Esophagus squamous epithelium (tissue), 5 donors: ENCODE data around the gene PNMA5. TPM values are rescaled to one million over a fixed set of nuclear protein-coding genes. Genes with fewer than 3 reads are reported as not detected.

Experiments
- DNase-seq: peaks from one replicate; lab custom pipeline; 2025; lab: John Stamatoyannopoulos, UW
- H3K27ac ChIP-seq, 4 donors: fragments of 200-600 bp; sonication (generic); one replicate each; pipeline ENCODE4 v1.5.1; 2016 to 2019; ENCODE audit warnings: mild to moderate bottlenecking in 1 of 4
- H3K27me3 ChIP-seq, 4 donors: fragments of 200-600 bp; sonication (generic); 1 replicate in 3 of 4; 2 replicates in 1 of 4; pipeline versions ENCODE4 v1.5.1 to v1.6.0; 2017 to 2021; ENCODE audit warnings: antibody characterized with exemption in 1 of 4
- H3K36me3 ChIP-seq, 3 donors: fragments of 200-600 bp; sonication (generic); one replicate each; pipeline ENCODE4 v1.5.1; 2016 to 2019
- H3K4me1 ChIP-seq, 3 donors: fragments of 200-600 bp; sonication (generic); one replicate each; pipeline ENCODE4 v1.5.1; 2017 to 2019
- H3K4me3 ChIP-seq, 4 donors: fragments of 200-600 bp; sonication (generic); 1 replicate in 3 of 4; 2 replicates in 1 of 4; pipeline ENCODE4 v1.5.1; 2016 to 2019; ENCODE audit warnings: mild to moderate bottlenecking in 2 of 4, moderate library complexity in 1 of 4
- H3K9me3 ChIP-seq, 3 donors: fragments of 200-600 bp; sonication (generic); one replicate each; pipeline ENCODE4 v1.5.1; 2016 to 2019
- CTCF ChIP-seq, 6 experiments: fragments of 450-650 bp in 4 of 6; fragments of 200-600 bp in 2 of 6; sonication (generic) in 2 of 6; IDR thresholded peaks; one replicate each; pipeline ENCODE4 v1.5.1; 2016 to 2019; ENCODE audit warnings: antibody characterized with exemption in 6 of 6, mild to moderate bottlenecking in 4 of 6, moderate library complexity in 4 of 6
- POLR2A ChIP-seq, 4 donors: fragments of 450-650 bp; IDR thresholded peaks; one replicate each; pipeline ENCODE4 v1.6.1; 2017; ENCODE audit warnings: antibody characterized with exemption in 4 of 4, mild to moderate bottlenecking in 4 of 4, moderate library complexity in 3 of 4
- WGBS, 2 donors: methylation state at CpG; one replicate each; pipeline ENCODE4 v1.1.5; 2018; 5-methylcytosine and 5-hydroxymethylcytosine counted together
- intact Hi-C: fragments of 100-400 bp; cut with DNase I; formaldehyde crosslinking; loops from one replicate; pipeline ENCODE4 v1.15.0; 2022
- total RNA-seq, 4 donors: library from RNA; depleted of rRNA; stranded (reverse); fragments of >200 nt; gene quantifications; one replicate each; pipeline ENCODE4 v1.1.0, GENCODE V29; 2016
- donor health status: DM: yes; HTN: yes; CAD: no.

Gene PNMA5
- total RNA-seq, 4 donors from 2014 or later: not detected

GRCh38 chrX:152968193-152968592 lies 25.7 kb downstream of the PNMA5 start:
- Histone ChIP-seq H3K27me3 (no peaks in the 10 kb centered on the region), H3K9me3 (no peaks in the 10 kb centered on the region), H3K27ac (no peak overlapping the region), H3K4me1 (no peaks in the 10 kb centered on the region), H3K4me3 (no peak overlapping the region), H3K36me3 (peaks cover 0 to 100% (median 0%) of the 10 kb centered on the region in 3 donors)
- WGBS, 2 donors: 67% methylated on average over 2 of the region's 2 CpGs; no CpG with 5 or more reads in 1 of the 2 donors
- TF ChIP-seq POLR2A (IDR thresholded peaks at IDR 0.05): no peak
- no peak for DNase-seq
- intact Hi-C loops: no loop called here

GRCh38 chrX:152960115-152960514 lies 33.8 kb downstream of the PNMA5 start:
- Histone ChIP-seq H3K36me3 (peaks cover 0 to 82% (median 9%) of the 10 kb centered on the region in 3 donors), H3K9me3 (no peaks in the 10 kb centered on the region), H3K4me3 (no peak overlapping the region), H3K27me3 (no peaks in the 10 kb centered on the region), H3K27ac (no peak overlapping the region), H3K4me1 (peaks cover 0 to 4% (median 3%) of the 10 kb centered on the region in 3 donors)
- no peak for DNase-seq
- intact Hi-C loops: no loop called here
- TF ChIP-seq CTCF (IDR thresholded peaks at IDR 0.05): no peak
- TF ChIP-seq POLR2A (IDR thresholded peaks at IDR 0.05): no peak
- WGBS, 2 donors: 45 to 86% methylated on average over 1 of the region's 1 CpG

- no peak for DNase-seq
- TF ChIP-seq CTCF (IDR thresholded peaks at IDR 0.05) (no peak), POLR2A (IDR thresholded peaks at IDR 0.05) (no peak)
- intact Hi-C loops: no loop called here
- 89% methylated on average over 4 of the region's 6 CpGs; no CpG with 5 or more reads in 1 of the 2 donors for WGBS, 2 donors
- H3K27me3 ChIP-seq: no peaks in the 10 kb centered on the region
- H3K36me3 ChIP-seq: peaks cover 0 to 82% (median 9%) of the 10 kb centered on the region in 3 donors
- H3K9me3 ChIP-seq: no peaks in the 10 kb centered on the region
- H3K4me1 ChIP-seq: peaks cover 0 to 4% (median 3%) of the 10 kb centered on the region in 3 donors
- no peak overlapping the region for H3K4me3 ChIP-seq
- no peak overlapping the region for H3K27ac ChIP-seq
Measured at GRCh38 chrX:152959626-152960025, 34.3 kb downstream of the PNMA5 start.

GRCh38 chrX:152958524-152959465 lies 35.1 kb downstream of the PNMA5 start:
- H3K27ac ChIP-seq: peak overlapping the region; percentile 42 to 67 (median 59)
- peaks cover 0 to 4% (median 3%) of the 10 kb centered on the region in 3 donors for H3K4me1 ChIP-seq
- intact Hi-C loops: no loop called here
- WGBS, 2 donors: 15 to 40% methylated on average over 8 to 39 of the region's 53 CpGs
- no peaks in the 10 kb centered on the region for H3K27me3 ChIP-seq
- TF ChIP-seq CTCF (IDR thresholded peaks at IDR 0.05): peak; percentile 85 to 97 (median 90)
- TF ChIP-seq POLR2A (IDR thresholded peaks at IDR 0.05): no peak
- H3K9me3 ChIP-seq: no peaks in the 10 kb centered on the region
- H3K36me3 ChIP-seq: peaks cover 0 to 80% (median 9%) of the 10 kb centered on the region in 3 donors
- peak; percentile 19 for DNase-seq
- peak overlapping the region in 3 of 4 donors; percentile 20 to 48 (median 35) for H3K4me3 ChIP-seq

- 83 to 89% methylated on average over 4 to 5 of the region's 5 CpGs for WGBS, 2 donors
Measured at GRCh38 chrX:152958047-152958446, 35.9 kb downstream of the PNMA5 start.

More at GRCh38 chrX:152958047-152958446, 35.9 kb downstream of the PNMA5 start:
- Histone ChIP-seq H3K36me3 (peaks cover 0 to 80% (median 9%) of the 10 kb centered on the region in 3 donors), H3K9me3 (no peaks in the 10 kb centered on the region), H3K4me3 (peak overlapping the region in 3 of 4 donors; percentile 20 to 48 (median 35)), H3K4me1 (peaks cover 0 to 4% (median 3%) of the 10 kb centered on the region in 3 donors), H3K27me3 (no peaks in the 10 kb centered on the region), H3K27ac (peak overlapping the region in 3 of 4 donors; percentile 51 to 67 (median 67))
- intact Hi-C loops: no loop called here
- no peak for DNase-seq
- no peak for TF ChIP-seq CTCF (IDR thresholded peaks at IDR 0.05)
- TF ChIP-seq POLR2A (IDR thresholded peaks at IDR 0.05): no peak
